Smooth muscle cell of the brain vasculature (primary cell): ENCODE measurements around the gene SGCE.

Source experiments
- DNase-seq: peaks from one replicate; pipeline ENCODE4 v3.0.0-alpha.2; 2012; ENCODE audit warnings: low read depth, low spot score

Gene SGCE

GRCh38 chr7:94623820-94624219 is 32.1 kb downstream of the SGCE start:
- DNase-seq, result no peak

GRCh38 chr7:94621120-94621519 is 34.8 kb downstream of the SGCE start:
- no peak for DNase-seq

DNA sequence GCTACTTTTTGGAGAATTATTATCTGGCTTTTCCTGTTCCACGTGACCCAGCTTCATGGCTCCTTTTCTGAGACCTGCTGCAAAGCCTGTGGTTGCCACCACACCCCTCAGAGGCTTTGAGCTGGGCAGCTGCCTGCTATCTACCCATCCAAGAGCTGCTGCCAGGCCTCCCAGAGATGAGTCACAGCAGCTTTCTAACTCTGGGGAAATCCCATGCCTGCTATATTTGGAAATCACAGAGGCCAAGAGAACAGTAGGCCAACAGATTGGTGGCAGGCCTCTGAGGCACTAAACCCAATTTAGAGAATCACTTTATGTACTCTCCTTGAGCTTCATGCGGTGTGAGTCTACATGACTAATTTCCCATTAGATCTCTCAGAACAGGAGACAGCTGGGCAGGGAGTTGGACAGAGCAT is 35.2 kb downstream of the SGCE start:
- peak; percentile 54 for DNase-seq

GRCh38 chr7:94618126-94618525 is 37.8 kb downstream of the SGCE start:
- DNase-seq, result no peak

GRCh38 chr7:94616855-94617254 is 39.1 kb downstream of the SGCE start:
- DNase-seq, result no peak

DNA sequence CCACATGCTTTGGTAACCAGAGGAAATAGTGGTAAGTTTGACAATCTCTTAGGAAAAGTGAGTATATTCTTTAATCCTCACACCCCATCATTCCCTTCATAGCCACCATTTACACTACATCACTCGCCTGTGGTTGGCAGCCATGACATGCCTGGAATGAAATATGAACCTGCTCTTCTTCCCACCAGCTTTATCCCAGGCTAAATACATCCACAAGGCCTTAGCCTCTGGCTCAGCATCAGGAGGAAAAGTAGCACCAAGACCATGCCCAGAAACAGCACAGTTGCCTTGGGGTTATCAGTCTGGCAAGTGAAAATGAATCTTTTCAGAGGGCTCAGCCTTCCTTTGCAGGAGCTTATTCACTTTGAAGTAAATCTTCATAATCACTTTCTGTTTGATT is 40.3 kb downstream of the SGCE start:
- DNase-seq, result no peak

- no peak for DNase-seq
These were observed 43.3 kb downstream of the SGCE start for GRCh38 chr7:94612661-94613060.

GRCh38 chr7:94612253-94612652 is 43.7 kb downstream of the SGCE start:
- DNase-seq, result no peak

- no peak for DNase-seq
These were observed 46.4 kb downstream of the SGCE start for GRCh38 chr7:94609561-94609960.

DNA sequence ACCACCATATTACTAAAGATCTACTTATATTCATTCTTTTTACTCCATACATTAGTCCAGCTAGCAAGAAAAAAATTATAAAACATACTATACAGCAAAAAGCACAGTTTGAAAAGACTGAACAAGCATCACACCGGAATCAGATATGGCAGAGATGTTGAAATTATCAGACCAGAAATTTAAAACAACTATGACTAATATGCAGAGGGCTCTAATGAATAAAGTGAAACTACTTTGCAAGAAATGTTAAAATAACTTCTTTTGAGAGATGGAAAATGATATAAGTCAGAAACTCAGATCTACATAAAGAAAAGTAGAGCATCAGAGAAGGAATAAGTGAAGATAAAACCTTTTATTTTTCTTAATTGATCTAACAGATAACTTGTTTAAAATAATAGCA is 50.9 kb downstream of the SGCE start:
- DNase-seq, result no peak

DNA sequence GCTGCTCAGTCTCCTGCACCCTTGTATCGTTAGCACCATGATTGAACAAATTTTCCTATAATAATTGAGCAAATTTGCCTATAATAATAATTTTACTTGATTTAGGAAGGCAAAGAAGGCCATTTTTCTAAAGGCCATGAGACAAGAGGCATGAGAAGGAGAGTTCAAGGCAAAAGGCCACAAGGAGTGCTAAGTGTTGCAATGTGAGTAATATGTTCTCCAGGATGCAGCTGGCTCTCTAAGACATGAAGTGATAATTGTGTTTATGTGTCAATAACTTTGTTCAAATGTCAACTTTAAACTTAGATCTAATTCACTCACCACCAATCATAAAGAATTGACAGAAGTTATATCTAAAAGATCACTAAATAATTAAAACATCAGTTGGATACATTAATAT is 53.8 kb downstream of the SGCE start:
- no peak for DNase-seq

DNA sequence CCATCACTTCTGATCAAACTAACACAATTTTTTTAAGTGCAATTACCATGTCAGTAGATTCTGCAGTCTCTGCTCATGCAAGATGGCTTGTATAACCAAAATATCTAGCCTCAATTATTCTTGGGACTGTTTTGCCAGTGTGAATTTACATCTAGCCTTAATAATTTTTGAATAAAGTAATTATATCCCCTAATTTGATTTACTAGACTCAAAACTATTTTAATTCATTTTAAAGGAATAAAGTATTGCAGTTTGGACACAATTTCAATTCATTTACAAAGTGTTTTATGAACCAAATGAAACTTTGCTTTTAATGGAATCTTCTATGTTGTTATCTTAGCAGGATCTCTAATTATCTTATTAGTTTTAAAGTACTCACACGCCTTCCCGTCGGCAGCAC is 55.7 kb downstream of the SGCE start:
- no peak for DNase-seq

GRCh38 chr7:94595717-94596116 is 60.2 kb downstream of the SGCE start:
- no peak for DNase-seq

GRCh38 chr7:94594882-94595281 is 61.1 kb downstream of the SGCE start:
- DNase-seq, result no peak

DNA sequence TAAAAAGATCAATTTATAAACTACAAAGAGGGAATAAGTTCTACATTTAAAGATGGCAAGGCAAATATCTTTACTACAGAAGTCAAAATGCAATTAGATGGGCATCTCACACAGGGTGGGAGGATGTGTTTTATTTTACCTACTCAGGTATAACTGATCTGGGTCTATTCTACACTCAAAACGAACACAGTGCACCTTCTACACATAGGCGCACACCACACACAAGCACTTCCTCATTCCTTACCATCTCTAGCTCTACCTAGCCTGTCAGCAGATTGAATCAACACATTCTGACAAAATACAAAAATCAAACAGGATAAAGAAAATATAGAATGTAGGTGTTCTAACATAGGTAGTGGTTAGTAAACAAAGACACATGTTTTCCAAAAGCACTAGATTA is 64.8 kb downstream of the SGCE start:
- DNase-seq, result no peak

DNA sequence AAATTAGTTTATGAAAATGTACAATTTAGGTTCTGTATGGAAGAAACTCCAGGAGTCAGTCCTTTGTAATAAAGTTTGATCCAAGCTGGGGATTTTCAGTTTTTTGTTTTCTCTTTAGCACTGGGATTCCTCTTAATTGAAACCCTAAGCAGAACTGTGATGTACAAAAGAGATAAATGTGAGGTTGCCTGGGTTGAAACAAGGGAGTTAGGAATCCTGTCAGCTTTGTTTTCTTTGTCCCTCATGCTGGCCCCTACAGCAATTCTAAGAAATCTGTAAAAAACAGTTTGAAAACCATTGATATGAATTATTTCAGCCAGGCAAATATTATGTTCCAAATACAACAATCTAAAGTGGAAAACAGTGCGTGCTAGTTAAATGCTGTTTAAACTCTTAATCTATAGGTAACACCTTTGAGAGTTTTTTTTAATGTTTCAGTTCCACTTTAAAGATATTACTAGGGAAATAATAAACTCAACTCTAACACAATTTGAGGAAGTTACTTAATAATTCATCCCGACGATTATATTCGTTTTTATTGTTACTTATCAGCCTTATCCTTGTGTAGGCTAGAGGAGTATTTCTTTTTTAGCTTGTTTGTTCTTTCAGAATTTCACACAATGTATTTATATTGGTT is 65.3 kb downstream of the SGCE start:
- DNase-seq, result no peak

DNA sequence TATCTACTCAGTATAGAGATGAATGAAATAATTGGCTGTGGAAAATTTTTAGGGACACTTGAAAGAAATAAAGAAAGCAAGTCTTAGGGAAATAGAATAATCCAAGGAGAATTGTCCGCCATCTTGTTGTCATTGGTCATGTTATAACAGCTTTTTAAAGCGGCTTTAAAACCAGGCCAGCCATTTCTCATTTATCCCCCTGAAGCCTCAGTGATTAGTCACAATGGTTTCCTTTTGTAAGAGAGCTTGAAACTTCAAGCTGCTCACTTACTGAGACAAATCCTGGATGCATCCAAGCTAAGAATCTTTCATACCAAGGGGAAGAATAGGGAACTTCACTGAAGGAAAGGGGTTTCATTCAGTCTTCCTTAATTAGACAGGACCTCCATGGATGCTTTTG is 67.9 kb downstream of the SGCE start:
- DNase-seq, result no peak

GRCh38 chr7:94584113-94584512 is 71.8 kb downstream of the SGCE start:
- no peak for DNase-seq

DNA sequence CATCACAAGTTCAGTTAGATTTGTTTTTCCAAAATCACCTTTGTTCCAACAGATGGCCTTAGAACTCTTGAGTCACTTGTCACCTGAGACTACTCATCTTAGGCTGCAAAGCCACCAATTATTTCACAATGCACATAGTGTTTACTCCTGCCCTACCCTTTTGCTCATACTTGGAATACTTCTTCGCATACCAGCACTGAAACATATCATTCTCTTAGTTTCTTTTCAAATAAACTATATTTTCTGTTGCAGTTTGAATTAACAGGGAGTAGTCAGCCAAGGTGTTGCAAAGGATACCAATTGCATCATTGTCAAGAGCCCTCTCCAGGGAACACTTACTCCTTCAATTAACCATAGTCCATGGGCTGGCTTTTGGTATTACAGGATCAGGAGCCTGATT is 75.3 kb downstream of the SGCE start:
- no peak for DNase-seq

DNA sequence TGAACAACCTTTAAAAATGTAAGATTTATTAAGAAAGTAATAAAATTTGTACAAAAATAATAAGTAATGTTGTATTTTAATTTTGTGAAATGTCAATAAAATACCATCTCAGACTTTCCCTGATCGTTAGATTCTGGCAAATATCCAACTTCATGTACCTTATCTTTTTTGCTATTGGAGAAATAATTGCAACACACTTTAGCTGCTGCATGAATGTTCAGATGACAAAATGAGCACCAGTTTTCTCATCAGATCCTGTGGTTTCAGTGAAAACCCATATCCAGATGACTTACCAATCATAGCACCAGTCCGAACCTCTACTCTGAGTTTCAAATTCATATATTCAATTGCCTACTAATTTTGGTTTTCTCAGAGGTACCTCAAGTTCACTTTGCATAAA is 76.5 kb downstream of the SGCE start:
- DNase-seq, result no peak

DNA sequence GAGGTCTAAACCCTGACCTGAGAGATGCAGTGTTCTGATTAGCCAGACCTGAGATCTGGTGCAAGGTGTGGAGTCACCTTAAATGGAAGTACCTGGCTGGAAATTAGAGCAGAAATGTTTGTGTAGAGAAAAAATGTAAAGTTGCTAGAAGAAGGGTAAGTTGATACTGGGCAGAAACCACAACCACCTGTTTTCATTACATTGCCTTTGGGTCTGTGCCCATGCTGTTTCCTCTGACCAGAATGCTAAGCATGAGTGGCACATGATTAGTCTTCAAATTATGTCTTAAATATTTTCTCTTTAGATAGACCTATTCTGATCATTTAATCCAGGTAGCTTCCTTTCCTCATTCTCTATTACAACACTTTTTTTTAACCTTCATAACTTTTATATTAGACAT is 77.3 kb downstream of the SGCE start:
- DNase-seq, result no peak

GRCh38 chr7:94577357-94577756 is 78.6 kb downstream of the SGCE start:
- DNase-seq, result no peak

- DNase-seq, result no peak
These were observed 79.6 kb downstream of the SGCE start for GRCh38 chr7:94576316-94576715.

DNA sequence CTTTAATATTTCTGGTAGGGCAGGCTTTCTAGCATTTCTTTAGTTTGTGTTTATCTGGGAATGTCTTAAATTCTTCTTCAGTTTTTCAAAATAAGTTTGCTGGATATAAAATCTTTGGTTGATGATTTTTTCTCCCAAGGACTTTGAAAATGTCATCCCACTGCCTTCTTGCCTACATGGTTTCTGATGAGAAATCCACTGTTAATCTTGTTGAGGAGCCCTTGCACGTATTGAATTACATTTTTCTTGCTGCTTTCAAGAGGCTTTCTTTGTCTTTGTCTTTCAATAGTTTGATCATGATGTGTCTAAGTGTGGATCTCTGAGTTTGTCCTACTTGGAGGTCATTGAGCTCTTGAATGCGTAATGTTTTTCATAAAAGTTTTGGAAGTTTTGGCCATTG is 80.3 kb downstream of the SGCE start:
- no peak for DNase-seq
